Myocyte (in vitro differentiated cells): ENCODE results near the gene ATP7A. TPM values are rescaled to one million over a fixed set of nuclear protein-coding genes. Genes with fewer than 3 reads are reported as not detected.
A peak's percentile ranks its signal among the peaks of the same experiment; 100 is the strongest.
"Not testable (repeated sequence)": the region's sequence is repeated elsewhere in the genome, so short reads cannot be mapped to it uniquely, and the experiment has no call there.

Experiments used
- DNase-seq: peaks from one replicate; pipeline ENCODE4 v3.0.0-alpha.2; 2012; ENCODE audit warnings: low read depth
- total RNA-seq: library from RNA; depleted of rRNA; stranded (reverse); fragments of >200 nt; gene quantifications from 2 replicates; pipeline ENCODE4 v1.2.3, GENCODE V29; 2014

Gene ATP7A
- total RNA-seq, 1 donor from 2014 or later = 12.4 TPM

GRCh38 chrX:78029663-78030062 is 119.2 kb downstream of the ATP7A start:
- DNase-seq = peak; percentile 36

DNA sequence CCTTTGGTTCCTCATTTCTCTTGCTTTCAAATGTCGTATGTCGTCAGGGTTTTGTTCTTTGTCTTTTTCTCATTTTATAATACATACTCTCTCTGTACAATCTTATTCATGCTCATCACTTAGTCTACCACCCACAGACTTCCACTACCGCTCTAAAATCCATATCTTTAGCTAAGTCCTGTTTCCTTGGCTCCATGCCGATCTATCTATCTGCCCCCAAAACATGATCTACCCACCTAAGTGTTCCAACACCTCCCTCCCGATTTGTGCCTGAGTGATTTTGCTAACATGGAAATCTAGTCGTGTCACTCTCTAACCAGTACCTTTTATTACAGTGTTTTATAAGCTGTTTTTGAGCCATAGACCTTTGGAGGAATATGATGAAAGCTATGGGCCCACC is 124.6 kb downstream of the ATP7A start:
- DNase-seq = no peak

DNA sequence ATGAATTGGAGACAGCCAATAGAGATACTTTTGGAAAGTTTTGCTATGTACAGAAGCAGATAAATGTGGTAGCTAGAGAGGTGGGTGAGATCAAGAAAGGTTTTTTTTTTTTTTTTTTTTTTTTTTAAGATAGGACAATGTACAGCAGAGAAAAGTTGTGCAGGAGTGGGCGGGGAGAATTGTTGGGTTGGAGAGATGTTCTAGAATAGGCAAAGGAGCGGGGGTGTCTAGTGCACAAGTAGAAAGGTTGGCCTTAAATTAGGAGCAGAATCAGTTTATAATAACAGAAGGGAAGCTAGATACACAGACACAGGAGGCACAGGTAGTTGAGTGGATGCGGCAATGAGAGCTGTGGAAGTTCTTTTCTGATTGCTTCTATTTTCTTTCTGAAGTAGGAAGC is 127.4 kb downstream of the ATP7A start:
- DNase-seq = no peak

GRCh38 chrX:78042601-78043000 is 132.1 kb downstream of the ATP7A start:
- peak; percentile 11 for DNase-seq

DNA sequence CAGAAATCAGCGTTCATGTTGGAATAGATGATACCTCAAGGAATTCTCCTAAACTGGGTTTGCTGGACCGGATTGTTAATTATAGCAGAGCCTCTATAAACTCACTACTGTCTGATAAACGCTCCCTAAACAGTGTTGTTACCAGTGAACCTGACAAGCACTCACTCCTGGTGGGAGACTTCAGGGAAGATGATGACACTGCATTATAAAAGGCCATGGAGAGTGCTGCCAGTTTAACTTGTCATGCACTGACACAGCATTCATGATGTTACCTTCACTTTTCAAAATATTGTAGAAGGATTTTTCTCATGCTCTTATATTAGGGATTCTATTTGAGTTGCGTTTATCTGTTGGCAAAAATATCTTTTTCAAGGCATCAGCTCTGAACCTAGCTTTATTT is 135.9 kb downstream of the ATP7A start:
- no peak for DNase-seq

DNA sequence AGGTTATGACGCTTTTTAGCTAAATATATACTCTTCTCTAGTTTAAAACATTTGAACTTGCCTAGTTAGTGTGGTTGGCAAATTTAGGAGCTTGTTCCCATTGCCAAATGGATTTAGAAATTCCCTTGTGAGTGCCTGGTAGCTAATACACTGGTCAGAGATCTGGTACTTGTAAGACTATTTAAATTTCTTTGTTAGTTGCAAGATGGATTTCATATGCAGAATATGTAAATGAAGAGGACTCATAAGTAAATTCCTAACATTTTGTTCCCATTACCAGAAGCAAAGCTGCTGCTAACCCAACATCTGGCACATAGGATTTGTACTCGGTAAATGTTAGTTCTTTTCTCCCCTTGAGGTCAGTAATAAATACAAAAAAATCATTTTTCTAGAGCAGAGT is 137.6 kb downstream of the ATP7A start:
- DNase-seq = no peak

GRCh38 chrX:78063687-78064086 is 153.2 kb downstream of the ATP7A start:
- DNase-seq = peak; percentile 8

DNA sequence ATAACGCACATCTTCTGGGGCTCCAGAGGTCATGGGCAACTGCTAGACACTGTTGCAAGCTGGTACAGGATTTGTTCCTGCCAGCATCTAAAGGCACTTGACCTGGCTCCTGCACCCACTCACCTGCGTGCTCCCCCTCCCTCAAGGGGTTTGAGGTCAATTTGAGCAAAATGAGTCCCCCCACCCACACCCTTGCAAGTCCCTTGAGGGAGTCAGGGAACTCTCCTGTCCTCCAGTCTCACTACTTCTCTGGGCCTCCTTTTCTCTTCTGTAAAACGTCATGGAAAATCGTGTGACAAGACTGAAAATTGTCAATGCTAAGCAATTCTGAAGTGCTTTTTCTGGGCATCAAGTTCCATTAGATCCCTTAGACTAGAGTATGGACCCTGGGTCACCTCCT is 153.7 kb downstream of the ATP7A start:
- no peak for DNase-seq

DNA sequence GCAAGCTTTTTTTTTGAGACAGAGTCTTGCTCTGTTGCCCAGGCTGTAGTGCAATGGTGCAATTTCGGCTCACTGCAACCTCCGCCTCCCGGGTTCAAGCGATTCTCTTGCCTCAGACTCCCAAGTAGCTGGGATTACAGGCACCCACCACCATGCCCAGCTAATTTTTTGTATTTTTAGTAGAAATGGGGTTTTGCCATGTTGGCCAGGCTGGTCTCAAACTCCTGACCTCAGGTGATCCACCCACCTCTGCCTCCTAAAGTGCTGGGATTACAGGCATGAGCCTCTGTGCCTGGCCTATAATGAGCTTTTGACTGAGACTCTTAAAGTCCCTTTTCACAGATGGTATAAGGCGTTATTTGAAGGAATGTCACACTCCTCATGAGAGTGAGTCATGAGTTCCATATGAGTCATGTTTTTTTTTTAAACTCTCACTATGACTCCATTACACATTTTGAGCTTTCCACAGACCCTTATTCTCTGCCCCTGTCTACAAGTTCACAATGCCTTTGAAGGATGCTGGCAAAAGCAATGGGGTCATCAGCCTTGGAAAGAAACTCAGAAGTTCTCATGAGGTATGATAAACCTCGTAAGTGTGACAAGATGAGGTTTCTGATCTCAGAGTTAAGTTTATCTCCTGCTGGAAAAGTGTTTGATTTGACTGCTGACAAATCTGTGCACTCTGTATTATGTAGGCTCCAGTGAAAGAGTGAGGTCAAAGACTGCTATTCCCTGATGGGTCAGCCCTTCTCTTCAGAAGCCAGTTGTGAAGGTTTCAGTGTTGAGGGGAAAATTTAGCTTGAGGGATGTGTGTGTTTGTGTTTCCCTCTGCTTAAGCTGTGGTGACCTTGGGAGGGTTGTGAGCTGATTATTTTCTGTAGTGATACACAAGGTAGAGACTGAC is 154.5 kb downstream of the ATP7A start:
- peak; percentile 65 for DNase-seq

DNA sequence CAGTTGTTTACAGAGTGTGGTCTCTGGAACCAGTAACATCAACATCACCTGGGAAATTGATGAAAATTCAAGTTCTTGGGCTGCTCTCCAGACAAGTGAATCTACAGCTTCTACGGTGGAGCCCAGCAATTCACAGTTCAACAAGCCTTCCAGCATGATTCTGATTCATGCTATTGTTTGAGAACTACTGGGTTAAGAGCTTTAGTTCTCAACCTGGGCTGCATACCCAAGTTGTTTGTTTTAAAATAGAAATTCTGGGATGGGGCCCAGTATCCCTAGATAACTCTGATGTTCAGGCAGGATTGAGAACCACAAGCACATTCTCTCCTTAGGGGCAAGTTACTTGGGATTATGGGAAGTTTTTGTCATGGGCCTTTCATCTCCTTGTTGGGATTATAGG is 155.6 kb downstream of the ATP7A start:
- peak; percentile 2 for DNase-seq

GRCh38 chrX:78071331-78071730 is 160.8 kb downstream of the ATP7A start:
- DNase-seq = no peak

- not testable (repeated sequence) for DNase-seq
Measured at GRCh38 chrX:78073147-78074077, 162.9 kb downstream of the ATP7A start.

DNA sequence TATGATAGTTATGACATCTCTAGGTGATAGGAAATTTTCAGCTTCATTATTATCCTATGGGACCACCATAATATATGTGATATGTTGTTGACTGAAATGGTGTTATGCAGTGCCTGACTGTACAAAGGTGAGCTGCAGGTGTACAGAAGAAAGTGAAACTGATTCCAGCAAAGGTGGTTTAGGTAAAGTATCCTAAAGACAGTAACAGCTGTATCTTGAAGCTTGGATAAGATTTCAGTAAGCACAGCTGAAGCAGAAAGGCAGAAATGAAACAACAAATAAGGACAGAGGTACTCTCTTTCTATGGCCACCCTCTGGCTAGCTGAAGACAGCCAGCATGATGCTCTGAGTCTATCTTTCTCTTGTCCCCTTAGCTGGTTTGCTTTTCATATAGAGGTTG is 163.6 kb downstream of the ATP7A start:
- no peak for DNase-seq

- DNase-seq = no peak
Measured at GRCh38 chrX:78075787-78076389, 165.4 kb downstream of the ATP7A start.

GRCh38 chrX:78081413-78081812 is 170.9 kb downstream of the ATP7A start:
- DNase-seq = not testable (repeated sequence)

- DNase-seq = peak; percentile 55
Measured at GRCh38 chrX:78092296-78092695, 181.8 kb downstream of the ATP7A start.

GRCh38 chrX:78098108-78098507 is 187.6 kb downstream of the ATP7A start:
- no peak for DNase-seq
